Vagina (tissue), 2 donors: ENCODE measurements around the gene CYB5A.

Experiments
- CTCF ChIP-seq, 3 experiments: fragments of 450-650 bp in 2 of 3; fragments of 200-600 bp in 1 of 3; sonication (generic) in 1 of 3; IDR thresholded peaks; one replicate each; pipeline ENCODE4 v1.5.1; 2017 to 2019; ENCODE audit warnings: antibody characterized with exemption in 3 of 3, mild to moderate bottlenecking in 2 of 3, moderate library complexity in 2 of 3
- POLR2A ChIP-seq, 2 donors: fragments of 450-650 bp; IDR thresholded peaks; one replicate each; pipeline ENCODE4 v1.6.1; 2017; ENCODE audit warnings: antibody characterized with exemption in 2 of 2, mild to moderate bottlenecking in 2 of 2, moderate library complexity in 2 of 2
- POLR2AphosphoS5 ChIP-seq, 2 donors: sonication (generic); formaldehyde crosslinking; IDR thresholded peaks; one replicate each; pipeline ENCODE4 v1.9.0; 2017; ENCODE audit warnings: antibody characterized with exemption in 2 of 2, mild to moderate bottlenecking in 2 of 2, low read depth in 1 of 2; ENCODE audit not compliant: insufficient read depth in 1 of 2

DNA sequence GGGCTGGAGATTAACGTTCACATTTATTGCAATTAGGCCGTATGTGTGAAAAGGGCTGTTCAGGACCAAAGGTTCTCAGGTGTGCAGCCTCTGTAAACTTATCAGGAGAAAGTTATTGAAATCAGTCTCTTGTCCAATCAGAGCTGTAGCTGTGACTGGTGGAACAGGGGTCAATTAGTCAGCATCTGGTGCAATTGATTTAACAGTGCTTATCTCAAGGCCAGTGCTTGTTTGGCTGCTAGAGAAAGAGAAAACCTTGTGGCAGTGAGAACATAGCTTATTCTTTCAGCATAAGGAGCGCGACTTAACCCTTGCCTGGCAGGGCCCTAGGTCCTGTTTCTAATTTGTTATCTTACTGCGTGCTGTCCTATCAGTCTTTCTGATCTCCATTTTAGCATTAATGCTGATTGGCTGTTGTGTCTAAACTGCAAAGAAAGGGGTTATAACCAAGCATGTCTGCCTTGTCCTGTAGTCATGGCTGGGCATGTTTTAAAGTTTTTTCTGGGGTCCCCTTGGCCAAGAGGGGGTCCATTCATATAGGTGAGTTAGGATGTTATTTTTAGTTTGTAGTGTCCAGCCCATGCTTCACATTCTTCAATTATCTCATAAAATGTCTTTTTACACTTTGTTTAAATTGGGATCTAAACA is 66.4 kb downstream of the CYB5A start:
- no peak for TF ChIP-seq CTCF (IDR thresholded peaks at IDR 0.05)
- TF ChIP-seq POLR2AphosphoS5 (IDR thresholded peaks at IDR 0.05; ENCODE audit: insufficient read depth in 1 of 2, low read depth in 1 of 2), result no peak
- no peak for TF ChIP-seq POLR2A (IDR thresholded peaks at IDR 0.05)
